ENCODE results near the gene AIFM1.

The AIFM1 gene

DNA sequence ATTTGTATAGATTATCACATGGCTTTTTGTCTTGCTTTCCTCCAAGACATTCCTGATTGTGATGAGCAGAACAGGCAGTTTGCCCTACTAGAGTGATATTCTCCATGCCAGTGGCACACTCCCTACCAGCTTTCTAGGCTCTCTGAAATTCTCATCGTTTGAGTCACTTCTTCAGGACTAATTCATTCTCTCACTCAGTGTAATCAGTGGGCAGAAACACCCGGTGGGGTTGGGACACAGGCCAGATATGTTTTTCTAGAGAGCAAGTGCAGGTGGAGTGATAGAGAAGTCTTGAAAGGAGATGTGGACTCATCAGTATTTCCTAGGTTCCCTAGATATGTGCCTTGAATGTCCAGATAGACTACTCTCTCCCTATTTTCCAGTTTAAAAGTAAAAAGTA, 19.2 kb upstream of the AIFM1 start:
- Histone ChIP-seq H3K79me2 (ENCODE audit: low read length) (no peaks in the 10 kb centered on the region), H3K27ac (ENCODE audit: low read length) (no peak overlapping the region), H3K9me3 (replicated peaks; ENCODE audit: insufficient read depth, low read length) (no peaks in the 10 kb centered on the region), H3K4me1 (ENCODE audit: low read length) (no peaks in the 10 kb centered on the region), H3F3A (ENCODE audit: insufficient read depth, low read length) (no peaks in the 10 kb centered on the region), H2AFZ (ENCODE audit: low read length) (no peak overlapping the region), H4K20me1 (ENCODE audit: insufficient read depth, low read length) (no peaks in the 10 kb centered on the region), H3K9ac (ENCODE audit: low read length) (no peak overlapping the region), H3K4me2 (ENCODE audit: low read depth, low read length) (no peak overlapping the region), H3K27me3 (replicated peaks; ENCODE audit: insufficient read depth, low read length) (no peaks in the 10 kb centered on the region), H3K9me2 (replicated peaks; ENCODE audit: insufficient read depth, low read length) (no peaks in the 10 kb centered on the region), H3K4me3 (ENCODE audit: low read length) (no peak overlapping the region), H3K36me3 (replicated peaks; ENCODE audit: insufficient read depth, low read length) (no peaks in the 10 kb centered on the region)
- TF ChIP-seq, protein P1, sequence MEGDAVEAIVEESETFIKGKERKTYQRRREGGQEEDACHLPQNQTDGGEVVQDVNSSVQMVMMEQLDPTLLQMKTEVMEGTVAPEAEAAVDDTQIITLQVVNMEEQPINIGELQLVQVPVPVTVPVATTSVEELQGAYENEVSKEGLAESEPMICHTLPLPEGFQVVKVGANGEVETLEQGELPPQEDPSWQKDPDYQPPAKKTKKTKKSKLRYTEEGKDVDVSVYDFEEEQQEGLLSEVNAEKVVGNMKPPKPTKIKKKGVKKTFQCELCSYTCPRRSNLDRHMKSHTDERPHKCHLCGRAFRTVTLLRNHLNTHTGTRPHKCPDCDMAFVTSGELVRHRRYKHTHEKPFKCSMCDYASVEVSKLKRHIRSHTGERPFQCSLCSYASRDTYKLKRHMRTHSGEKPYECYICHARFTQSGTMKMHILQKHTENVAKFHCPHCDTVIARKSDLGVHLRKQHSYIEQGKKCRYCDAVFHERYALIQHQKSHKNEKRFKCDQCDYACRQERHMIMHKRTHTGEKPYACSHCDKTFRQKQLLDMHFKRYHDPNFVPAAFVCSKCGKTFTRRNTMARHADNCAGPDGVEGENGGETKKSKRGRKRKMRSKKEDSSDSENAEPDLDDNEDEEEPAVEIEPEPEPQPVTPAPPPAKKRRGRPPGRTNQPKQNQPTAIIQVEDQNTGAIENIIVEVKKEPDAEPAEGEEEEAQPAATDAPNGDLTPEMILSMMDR (IDR thresholded peaks at IDR 0.05; ENCODE audit: low read length), result no peak
- DNase-seq, result no peak

DNA sequence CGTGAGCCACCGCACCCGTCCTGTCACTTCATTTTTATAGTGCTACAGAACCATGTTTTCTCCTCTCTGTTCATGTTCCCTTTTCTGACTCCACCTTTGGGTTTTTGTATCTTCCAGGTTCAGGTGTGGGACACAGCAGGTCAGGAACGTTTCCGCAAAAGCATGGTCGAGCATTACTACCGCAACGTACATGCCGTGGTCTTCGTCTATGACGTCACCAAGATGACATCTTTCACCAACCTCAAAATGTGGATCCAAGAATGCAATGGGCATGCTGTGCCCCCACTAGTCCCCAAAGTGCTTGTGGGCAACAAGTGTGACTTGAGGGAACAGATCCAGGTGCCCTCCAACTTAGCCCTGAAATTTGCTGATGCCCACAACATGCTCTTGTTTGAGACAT, 18.5 kb upstream of the AIFM1 start:
- no peak overlapping the region for H2AFZ ChIP-seq (ENCODE audit: low read length)
- no peaks in the 10 kb centered on the region for H3K36me3 ChIP-seq (replicated peaks; ENCODE audit: insufficient read depth, low read length)
- H3K79me2 ChIP-seq (ENCODE audit: low read length), result no peaks in the 10 kb centered on the region
- no peak overlapping the region for H3K4me3 ChIP-seq (ENCODE audit: low read length)
- H4K20me1 ChIP-seq (ENCODE audit: insufficient read depth, low read length), result no peaks in the 10 kb centered on the region
- H3K9me2 ChIP-seq (replicated peaks; ENCODE audit: insufficient read depth, low read length), result no peaks in the 10 kb centered on the region
- H3K4me1 ChIP-seq (ENCODE audit: low read length), result no peaks in the 10 kb centered on the region
- H3K27ac ChIP-seq (ENCODE audit: low read length), result no peak overlapping the region
- H3F3A ChIP-seq (ENCODE audit: insufficient read depth, low read length), result no peaks in the 10 kb centered on the region
- H3K9ac ChIP-seq (ENCODE audit: low read length), result no peak overlapping the region
- H3K27me3 ChIP-seq (replicated peaks; ENCODE audit: insufficient read depth, low read length), result no peaks in the 10 kb centered on the region
- no peak for TF ChIP-seq EZH2 (optimal IDR thresholded peaks at IDR 0.05; ENCODE audit: low read depth, low read length)
- TF ChIP-seq, protein P1 (IDR thresholded peaks at IDR 0.05; ENCODE audit: low read length), result no peak
- TF ChIP-seq EZH2phosphoT487 (IDR thresholded peaks at IDR 0.05; ENCODE audit: low read length), result no peak
- no peak overlapping the region for H3K4me2 ChIP-seq (ENCODE audit: low read depth, low read length)
- no peaks in the 10 kb centered on the region for H3K9me3 ChIP-seq (replicated peaks; ENCODE audit: insufficient read depth, low read length)
- no peak for DNase-seq

DNA sequence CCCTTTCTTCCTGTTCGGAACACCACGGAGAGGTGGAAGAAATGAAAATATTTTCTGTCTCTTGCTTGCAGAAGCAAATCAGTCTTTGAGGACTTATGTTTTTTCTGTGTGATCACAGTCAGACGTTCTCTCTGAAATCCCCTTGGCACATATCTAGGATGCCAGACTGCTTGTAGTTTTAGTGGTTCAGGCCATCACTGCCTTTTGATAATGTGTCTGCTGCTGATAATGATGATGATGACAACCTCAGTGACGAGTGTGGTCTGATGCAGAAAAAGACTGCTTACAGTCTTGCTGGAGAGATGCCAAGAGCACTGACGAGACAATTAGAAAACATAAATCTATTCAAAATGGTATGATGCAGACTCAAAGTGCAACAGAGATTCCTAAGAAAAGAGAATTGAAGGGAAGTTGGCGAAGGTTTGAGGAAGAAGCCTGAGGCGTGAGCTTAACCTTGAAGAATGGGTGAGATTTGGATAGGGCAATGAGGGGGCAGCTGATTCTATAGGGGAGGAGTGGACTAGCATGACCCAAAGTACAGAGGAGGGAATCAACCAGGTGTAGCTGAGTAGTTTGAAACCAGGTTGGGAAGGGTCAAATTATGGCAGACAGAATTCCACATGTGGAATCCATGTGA, 14.1 kb upstream of the AIFM1 start:
- H3F3A ChIP-seq (ENCODE audit: insufficient read depth, low read length), result peaks cover 11% of the 10 kb centered on the region
- H3K4me1 ChIP-seq (ENCODE audit: low read length), result peaks cover 21% of the 10 kb centered on the region
- DNase-seq, result no peak
- H3K4me3 ChIP-seq (ENCODE audit: low read length), result no peak overlapping the region
- no peaks in the 10 kb centered on the region for H3K36me3 ChIP-seq (replicated peaks; ENCODE audit: insufficient read depth, low read length)
- no peaks in the 10 kb centered on the region for H3K79me2 ChIP-seq (ENCODE audit: low read length)
- H4K20me1 ChIP-seq (ENCODE audit: insufficient read depth, low read length), result no peaks in the 10 kb centered on the region
- H3K4me2 ChIP-seq (ENCODE audit: low read depth, low read length), result no peak overlapping the region
- H3K9me2 ChIP-seq (replicated peaks; ENCODE audit: insufficient read depth, low read length), result no peaks in the 10 kb centered on the region
- H3K27ac ChIP-seq (ENCODE audit: low read length), result no peak overlapping the region
- H3K9ac ChIP-seq (ENCODE audit: low read length), result no peak overlapping the region
- TF ChIP-seq EZH2phosphoT487 (IDR thresholded peaks at IDR 0.05; ENCODE audit: low read length), result no peak
- TF ChIP-seq, protein P1 (IDR thresholded peaks at IDR 0.05; ENCODE audit: low read length), result no peak
- TF ChIP-seq EZH2 (optimal IDR thresholded peaks at IDR 0.05; ENCODE audit: low read depth, low read length), result no peak
- H2AFZ ChIP-seq (ENCODE audit: low read length), result no peak overlapping the region
- no peaks in the 10 kb centered on the region for H3K9me3 ChIP-seq (replicated peaks; ENCODE audit: insufficient read depth, low read length)
- no peaks in the 10 kb centered on the region for H3K27me3 ChIP-seq (replicated peaks; ENCODE audit: insufficient read depth, low read length)

Measured in MM.1S (cell line).